GF-D8 (cell line): ENCODE results near the gene GATAD2A.
"Not testable (repeated sequence)": the region's sequence is repeated elsewhere in the genome, so short reads cannot be mapped to it uniquely, and the experiment has no call there.

ENCODE experiments used
- DNase-seq: peaks from one replicate; lab custom pipeline; 2025; lab: John Stamatoyannopoulos, UW

Gene GATAD2A

DNA sequence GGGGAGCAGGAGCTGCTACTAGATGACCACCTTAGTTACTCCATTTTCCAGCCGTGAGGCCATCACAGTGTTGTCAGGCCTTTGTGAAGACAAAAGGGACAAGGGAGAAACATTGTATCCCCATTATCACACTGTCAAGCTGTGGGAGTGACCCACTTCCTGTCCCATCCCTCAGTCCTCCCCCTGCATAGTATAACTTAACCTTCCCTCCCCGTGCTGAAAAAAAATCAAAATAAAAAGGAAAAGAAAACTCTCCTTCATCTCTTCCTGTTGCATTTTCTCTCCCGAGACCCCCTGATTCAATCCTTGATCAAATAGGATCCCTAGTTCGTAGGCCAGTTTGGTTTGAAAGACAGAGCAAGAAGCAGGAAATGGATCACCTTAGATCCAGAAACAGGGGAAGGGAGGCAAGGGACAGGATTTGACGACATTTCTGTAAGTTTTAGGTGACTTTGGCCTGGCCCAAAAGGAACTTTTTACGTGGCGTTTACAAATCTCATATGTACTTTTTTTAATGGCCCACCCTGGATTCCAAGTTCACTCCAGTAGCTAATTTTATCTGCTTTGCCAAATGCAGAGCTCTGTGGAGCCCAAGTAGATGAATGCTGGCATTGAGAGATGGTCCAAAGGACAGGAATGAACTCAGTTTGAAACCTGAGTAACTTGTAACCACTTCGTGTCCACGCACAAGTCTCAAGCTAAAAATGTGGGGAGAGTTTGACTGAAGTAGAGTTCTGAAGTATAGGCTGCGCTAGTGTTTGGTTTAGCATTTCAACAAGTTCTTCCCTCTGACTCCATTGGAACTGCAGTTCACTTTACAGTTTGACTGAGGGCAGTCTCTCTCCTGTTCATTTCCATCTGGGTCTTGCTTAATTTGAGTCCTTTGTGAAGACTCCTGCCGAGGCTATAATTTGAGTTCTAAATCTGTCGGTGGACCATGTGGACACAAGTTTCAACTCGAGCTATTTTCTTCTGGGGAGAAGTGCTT, 16.6 kb upstream of the GATAD2A start:
- DNase-seq, result no peak

GRCh38 chr19:19389683-19390082, 15.8 kb upstream of the GATAD2A start:
- DNase-seq, result not testable (repeated sequence)

- not testable (repeated sequence) for DNase-seq
Observed at GRCh38 chr19:19394333-19394732, 11.1 kb upstream of the GATAD2A start.

- DNase-seq, result no peak
Observed at GRCh38 chr19:19399733-19400433, 5.6 kb upstream of the GATAD2A start.

GRCh38 chr19:19402656-19403372, 2.7 kb upstream of the GATAD2A start:
- DNase-seq, result peak; percentile 34

- no peak for DNase-seq
Observed at GRCh38 chr19:19403373-19403901, 2.0 kb upstream of the GATAD2A start.

DNA sequence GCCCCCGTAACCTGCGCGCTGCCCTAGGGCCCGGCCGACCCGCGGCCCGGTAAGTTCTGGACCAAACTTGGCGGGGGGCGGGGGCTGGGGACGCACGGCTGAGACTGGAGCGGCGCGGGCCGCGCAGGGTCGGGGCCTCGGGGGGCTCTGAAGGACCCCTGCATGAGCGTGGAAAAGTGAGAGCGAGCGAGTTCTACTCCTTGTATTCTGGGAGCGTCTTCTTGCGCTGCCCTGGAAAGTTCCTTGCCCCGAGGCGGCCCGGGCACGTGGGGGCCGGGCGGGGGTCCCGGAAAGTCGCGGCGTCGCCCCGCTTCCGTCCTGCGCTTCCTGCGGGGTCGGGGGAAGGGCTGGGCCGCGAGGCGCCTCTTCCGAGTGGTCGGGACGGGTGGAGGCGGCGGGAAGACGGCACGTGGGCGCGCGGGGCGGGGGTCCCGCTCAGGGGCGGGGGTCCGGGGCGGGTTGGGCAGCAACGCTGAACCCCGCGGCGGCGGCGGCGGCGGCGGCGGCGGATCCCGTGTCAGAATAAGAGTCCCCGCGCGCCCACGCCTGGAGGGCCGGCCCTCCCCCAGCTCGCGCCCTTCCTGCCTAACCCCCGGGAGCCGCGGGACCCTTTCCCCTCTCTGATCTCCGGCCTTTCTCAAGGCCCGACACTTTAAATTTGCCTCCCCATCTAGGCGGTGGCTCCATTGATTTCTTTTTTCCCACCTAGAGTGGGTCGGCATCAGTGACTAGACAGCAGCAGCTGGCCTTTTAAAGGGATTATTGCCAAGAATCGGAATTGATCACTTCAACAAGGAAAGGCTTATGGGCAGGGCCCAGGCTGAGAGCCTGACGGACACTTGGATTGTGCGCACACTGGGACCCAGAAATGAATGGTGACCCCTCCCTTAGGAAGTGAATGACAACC, 749 bp downstream of the GATAD2A start:
- no peak for DNase-seq

- DNase-seq, result peak; percentile 16
Observed at GRCh38 chr19:19406878-19407632, 1.6 kb downstream of the GATAD2A start.

- no peak for DNase-seq
Observed at GRCh38 chr19:19407633-19407930, 2.1 kb downstream of the GATAD2A start.

GRCh38 chr19:19409205-19409604, 3.7 kb downstream of the GATAD2A start:
- no peak for DNase-seq

- DNase-seq, result no peak
Observed at GRCh38 chr19:19409631-19410030, 4.2 kb downstream of the GATAD2A start.

DNA sequence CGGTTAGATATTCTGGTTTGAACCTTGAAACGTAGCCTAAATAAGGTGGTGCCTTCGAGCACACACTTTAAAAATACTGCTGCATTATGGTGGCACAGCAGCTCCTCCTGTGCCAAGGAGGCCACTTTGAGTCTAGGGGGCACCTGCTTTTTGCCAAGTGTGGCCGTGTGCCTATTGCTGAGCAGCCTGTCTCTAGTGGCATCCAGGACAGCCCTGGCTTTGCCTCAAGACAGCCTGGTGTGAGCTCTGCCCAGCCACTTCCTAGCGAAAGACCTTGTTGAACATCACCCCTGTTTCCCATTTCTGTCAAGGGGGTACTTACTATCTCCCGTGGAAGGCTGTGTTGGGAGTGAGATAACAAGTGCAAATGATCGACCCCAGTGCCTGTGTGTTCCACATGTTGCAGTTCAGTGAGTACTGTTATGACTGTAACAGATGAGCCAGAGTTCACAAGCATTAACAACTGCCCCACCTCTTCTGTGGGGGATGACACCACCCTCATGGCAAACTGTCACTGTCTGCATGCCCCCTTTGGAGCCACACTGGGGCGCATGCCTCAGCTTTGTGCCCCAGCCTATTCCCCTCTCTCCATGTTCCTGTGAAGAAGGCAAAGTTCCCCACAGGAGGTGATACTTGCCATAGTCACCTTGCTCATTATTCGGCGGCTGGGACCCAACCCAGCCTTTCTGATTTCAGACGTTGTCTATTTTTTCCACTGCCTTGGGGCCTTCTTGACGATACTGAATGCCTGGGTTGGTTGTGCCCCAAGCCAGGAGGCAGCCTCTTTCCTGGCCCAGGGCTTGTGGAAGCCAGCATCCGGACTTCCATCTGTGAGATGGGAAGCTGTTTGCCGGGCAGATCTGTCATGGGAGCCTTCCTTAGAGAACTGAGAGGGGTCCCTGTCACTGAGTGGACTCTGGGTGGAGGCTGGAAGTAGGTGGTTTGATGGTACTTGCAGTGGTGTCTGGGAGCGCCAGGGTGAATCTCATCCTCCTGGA, 5.4 kb downstream of the GATAD2A start:
- DNase-seq, result no peak

DNA sequence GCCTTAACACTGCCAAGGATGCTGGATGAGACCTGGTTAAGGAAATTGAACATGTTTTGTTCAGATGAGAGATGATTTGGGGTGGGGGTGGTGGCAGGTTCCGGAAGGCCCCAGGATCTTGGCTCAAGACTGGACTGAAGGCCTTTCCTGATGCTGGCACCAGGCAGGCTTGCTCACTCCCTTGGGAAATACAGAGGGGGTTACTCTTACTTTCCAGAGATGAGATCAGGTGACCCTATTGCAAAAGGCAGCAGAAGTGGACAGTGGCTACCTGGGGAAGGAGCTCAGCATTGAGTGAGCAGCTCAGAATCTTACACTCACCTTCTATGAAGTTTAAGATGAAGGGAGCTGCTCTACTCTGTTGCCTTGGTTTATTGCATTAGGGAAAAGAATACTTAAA, 10.8 kb downstream of the GATAD2A start:
- no peak for DNase-seq

DNA sequence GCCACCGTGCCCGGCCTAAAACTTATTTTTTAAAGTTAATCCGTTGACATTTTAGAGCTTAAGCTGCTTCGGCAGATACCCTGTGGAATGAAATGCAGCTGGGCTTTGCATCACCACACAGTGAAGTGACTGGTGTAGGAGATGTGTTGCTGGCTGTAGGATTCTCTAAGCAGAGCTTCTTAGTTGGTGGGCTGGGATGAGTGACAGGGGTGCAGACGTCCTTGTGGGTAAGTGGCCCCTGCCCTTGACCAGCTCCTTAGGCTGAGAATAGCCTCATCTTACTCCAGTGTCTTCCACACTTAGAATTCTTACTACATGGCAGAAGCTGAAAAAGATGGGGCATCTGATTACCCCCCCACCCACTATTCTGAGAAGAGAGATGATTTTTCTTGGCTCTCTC, 11.6 kb downstream of the GATAD2A start:
- DNase-seq, result no peak

DNA sequence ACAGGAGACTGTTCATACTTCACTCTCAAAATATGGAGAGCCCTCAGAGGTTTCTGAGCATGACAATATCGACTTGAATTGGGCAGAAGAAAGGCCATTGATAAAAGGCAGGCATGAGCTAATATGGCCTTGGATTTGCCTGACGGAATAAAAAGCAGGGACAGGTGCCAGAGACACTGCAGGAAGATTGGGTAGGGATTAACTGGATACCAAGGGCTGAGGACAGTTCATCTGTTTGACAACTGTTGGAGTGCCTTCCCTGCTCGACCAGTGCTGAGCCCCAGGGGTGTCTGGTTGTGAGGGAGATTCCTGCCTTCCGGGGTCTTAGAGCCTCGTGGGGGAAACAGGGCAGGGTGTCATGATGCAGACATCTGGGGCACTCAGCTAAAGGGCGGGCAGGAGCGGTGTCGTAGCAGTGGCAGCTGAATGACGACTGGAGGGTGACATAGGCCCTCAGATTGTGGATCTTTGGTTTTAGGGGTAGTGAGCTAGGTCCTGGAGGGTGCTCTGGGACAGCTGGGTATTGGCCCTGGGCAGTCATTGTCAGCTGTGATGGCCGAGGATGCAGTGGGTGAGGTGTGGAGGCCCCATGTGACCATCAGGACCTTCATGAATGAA, 12.3 kb downstream of the GATAD2A start:
- DNase-seq, result no peak

- DNase-seq, result peak; percentile 7
Observed at GRCh38 chr19:19418555-19419260, 13.2 kb downstream of the GATAD2A start.

DNA sequence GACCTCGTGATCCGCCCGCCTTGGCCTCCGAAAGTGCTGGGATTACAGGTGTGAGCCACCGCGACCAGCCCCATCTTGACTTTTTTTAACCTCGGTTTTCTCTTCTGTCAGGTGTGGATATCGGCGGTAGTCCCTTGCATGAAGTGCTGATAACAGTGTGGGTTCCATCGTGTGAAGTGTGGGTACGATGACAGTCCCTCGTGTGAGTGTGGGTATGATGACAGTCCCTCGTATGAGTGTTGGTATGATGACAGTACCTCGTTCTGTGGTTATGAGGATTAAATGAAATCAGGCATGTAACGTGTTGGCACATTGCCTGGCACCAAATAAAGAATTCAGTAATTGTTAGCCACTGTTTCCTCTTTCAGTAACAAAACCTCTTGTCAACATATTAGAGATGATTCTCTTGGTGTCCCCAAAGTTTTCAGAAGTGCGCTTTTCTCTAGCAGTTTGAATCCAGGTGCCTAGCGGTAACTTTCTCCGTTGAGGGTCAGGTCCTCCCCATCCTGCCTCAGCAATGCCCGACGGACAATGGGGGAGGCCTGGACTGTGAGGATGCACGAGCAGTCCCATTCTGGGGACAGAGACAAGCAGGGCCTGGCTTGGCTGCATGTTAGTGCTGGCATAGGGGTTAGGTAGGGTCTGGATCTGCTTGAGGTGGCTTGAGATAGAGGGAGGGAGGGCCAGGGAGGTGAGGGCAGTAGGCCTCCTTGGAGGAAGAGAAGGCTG, 15.3 kb downstream of the GATAD2A start:
- DNase-seq, result peak; percentile 8

GRCh38 chr19:19421299-19421696, 15.8 kb downstream of the GATAD2A start:
- DNase-seq, result no peak
